Neural progenitor cell (in vitro differentiated cells): ENCODE measurements around the gene LONRF2. TPM values are rescaled to one million over a fixed set of nuclear protein-coding genes. Genes with fewer than 3 reads are reported as not detected.

Source experiments
- DNase-seq: peaks from one replicate; pipeline ENCODE4 v3.0.0-alpha.2; 2016; ENCODE audit warnings: low spot score
- H2AFZ ChIP-seq: fragments of 200-600 bp; sonication (generic); replicated peaks from 2 replicates; pipeline ENCODE4 v1.6.1; 2016; ENCODE audit warnings: antibody characterized with exemption
- H3F3A ChIP-seq: fragments of 200-600 bp; sonication (generic); 2 replicates; pipeline ENCODE4 v1.6.1; 2016; ENCODE audit warnings: antibody characterized with exemption, low read depth
- H3K27ac ChIP-seq: fragments of 200-600 bp; sonication (generic); 2 replicates; pipeline ENCODE4 v1.5.1; 2016; ENCODE audit warnings: mild to moderate bottlenecking
- H3K27me3 ChIP-seq: fragments of 200-600 bp; sonication (generic); 2 replicates; pipeline ENCODE4 v1.6.1; 2016; ENCODE audit warnings: mild to moderate bottlenecking, moderate library complexity
- H3K36me3 ChIP-seq: fragments of 200-600 bp; sonication (generic); 2 replicates; pipeline ENCODE4 v1.5.1; 2016
- H3K4me1 ChIP-seq: fragments of 200-600 bp; sonication (generic); 2 replicates; pipeline ENCODE4 v1.6.1; 2016; ENCODE audit warnings: mixed run types
- H3K4me2 ChIP-seq: fragments of 200-600 bp; sonication (generic); 2 replicates; pipeline ENCODE4 v1.6.1; 2016
- H3K4me3 ChIP-seq: fragments of 200-600 bp; sonication (generic); 2 replicates; pipeline ENCODE4 v1.5.1; 2016
- H3K79me2 ChIP-seq: fragments of 200-600 bp; sonication (generic); 2 replicates; pipeline ENCODE4 v1.6.1; 2016; ENCODE audit warnings: low read depth
- H3K9ac ChIP-seq: fragments of 200-600 bp; sonication (generic); 2 replicates; pipeline ENCODE4 v1.6.1; 2016
- H3K9me3 ChIP-seq: fragments of 200-600 bp; sonication (generic); 2 replicates; pipeline ENCODE4 v1.5.1; 2016; ENCODE audit warnings: low read depth
- H4K20me1 ChIP-seq: fragments of 200-600 bp; sonication (generic); 2 replicates; pipeline ENCODE4 v1.6.1; 2016; ENCODE audit warnings: low read depth
- H3K27ac Mint-ChIP-seq: 3 replicates; pipeline ENCODE4 v1.8.0; 2021; ENCODE audit warnings: mixed read lengths
- H3K27me3 Mint-ChIP-seq: 2 replicates; pipeline ENCODE4 v1.8.0; 2022; ENCODE audit warnings: low read depth, mild to moderate bottlenecking, inconsistent platforms, moderate library complexity, mixed read lengths; ENCODE audit not compliant: insufficient read depth
- H3K36me3 Mint-ChIP-seq: 3 replicates; pipeline ENCODE4 v1.8.0; 2021; ENCODE audit warnings: mixed read lengths
- H3K4me1 Mint-ChIP-seq: 3 replicates; pipeline ENCODE4 v1.8.0; 2021; ENCODE audit warnings: mixed read lengths
- H3K4me3 Mint-ChIP-seq: 3 replicates; pipeline ENCODE4 v1.8.0; 2021; ENCODE audit warnings: mild to moderate bottlenecking, moderate library complexity, mixed read lengths
- H3K9me3 Mint-ChIP-seq: 3 replicates; pipeline ENCODE4 v1.8.0; 2020; ENCODE audit warnings: mixed read lengths
- CTCF ChIP-seq: fragments of 200-600 bp; sonication (generic); IDR thresholded peaks from 2 replicates; pipeline ENCODE4 v1.5.1; 2017; ENCODE audit warnings: antibody characterized with exemption, mild to moderate bottlenecking
- EZH2 ChIP-seq: fragments of 200-600 bp; sonication (generic); IDR thresholded peaks from 2 replicates; pipeline ENCODE4 v1.6.1; 2017; ENCODE audit warnings: antibody characterized with exemption, mild to moderate bottlenecking, moderate library complexity
- EZH2phosphoT487 ChIP-seq: fragments of 200-600 bp; sonication (generic); IDR thresholded peaks from 2 replicates; pipeline ENCODE4 v1.6.1; 2017; ENCODE audit warnings: antibody characterized with exemption
- total RNA-seq: library from RNA; depleted of rRNA; stranded (reverse); fragments of >200 nt; gene quantifications from 2 replicates; pipeline ENCODE4 v1.2.3, GENCODE V29; 2015; ENCODE audit warnings: low replicate concordance

LONRF2 gene
- total RNA-seq, 1 donor from 2014 or later, result 0.37 TPM

DNA sequence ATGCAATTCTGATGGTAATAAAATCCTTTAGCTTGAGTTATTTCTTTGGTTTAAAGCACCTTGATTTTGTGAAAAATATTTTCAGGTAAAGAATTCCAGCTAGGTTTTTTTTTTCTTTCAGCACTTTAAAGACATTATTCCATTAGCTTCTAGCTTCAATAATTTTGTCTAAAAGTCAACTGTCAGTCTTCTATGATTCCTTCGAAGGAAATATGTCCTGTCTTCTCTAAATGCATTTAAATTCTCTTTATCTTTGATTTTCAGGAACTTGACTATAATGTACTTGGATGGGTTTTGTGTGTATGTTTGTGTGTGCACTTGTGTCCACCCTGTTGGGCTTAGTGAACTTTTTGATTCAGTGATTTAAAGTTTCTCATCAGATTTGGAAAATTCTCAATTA is 4.7 kb downstream of the LONRF2 start:
- no peaks in the 10 kb centered on the region for H3F3A ChIP-seq
- Mint-ChIP-seq H3K27ac (no peak overlapping the region), H3K36me3 (peaks cover 20% of the 10 kb centered on the region), H3K9me3 (peaks cover 24% of the 10 kb centered on the region), H3K4me3 (no peak overlapping the region), H3K27me3 (peaks cover 4% of the 10 kb centered on the region), H3K4me1 (peaks cover 7% of the 10 kb centered on the region)
- H3K79me2 ChIP-seq, result no peaks in the 10 kb centered on the region
- no peak overlapping the region for H3K9ac ChIP-seq
- H3K4me1 ChIP-seq, result no peaks in the 10 kb centered on the region
- H4K20me1 ChIP-seq, result peaks cover 9% of the 10 kb centered on the region
- TF ChIP-seq EZH2phosphoT487 (no peak), EZH2 (no peak), CTCF (no peak)
- peak; percentile 13 for DNase-seq
- H3K9me3 ChIP-seq, result peaks cover 5% of the 10 kb centered on the region
- no peaks in the 10 kb centered on the region for H3K36me3 ChIP-seq
- H3K4me3 ChIP-seq, result no peak overlapping the region
- H3K4me2 ChIP-seq, result no peak overlapping the region
- peaks cover 34% of the 10 kb centered on the region for H3K27me3 ChIP-seq
- H2AFZ ChIP-seq, result no peak overlapping the region
- H3K27ac ChIP-seq, result no peak overlapping the region

DNA sequence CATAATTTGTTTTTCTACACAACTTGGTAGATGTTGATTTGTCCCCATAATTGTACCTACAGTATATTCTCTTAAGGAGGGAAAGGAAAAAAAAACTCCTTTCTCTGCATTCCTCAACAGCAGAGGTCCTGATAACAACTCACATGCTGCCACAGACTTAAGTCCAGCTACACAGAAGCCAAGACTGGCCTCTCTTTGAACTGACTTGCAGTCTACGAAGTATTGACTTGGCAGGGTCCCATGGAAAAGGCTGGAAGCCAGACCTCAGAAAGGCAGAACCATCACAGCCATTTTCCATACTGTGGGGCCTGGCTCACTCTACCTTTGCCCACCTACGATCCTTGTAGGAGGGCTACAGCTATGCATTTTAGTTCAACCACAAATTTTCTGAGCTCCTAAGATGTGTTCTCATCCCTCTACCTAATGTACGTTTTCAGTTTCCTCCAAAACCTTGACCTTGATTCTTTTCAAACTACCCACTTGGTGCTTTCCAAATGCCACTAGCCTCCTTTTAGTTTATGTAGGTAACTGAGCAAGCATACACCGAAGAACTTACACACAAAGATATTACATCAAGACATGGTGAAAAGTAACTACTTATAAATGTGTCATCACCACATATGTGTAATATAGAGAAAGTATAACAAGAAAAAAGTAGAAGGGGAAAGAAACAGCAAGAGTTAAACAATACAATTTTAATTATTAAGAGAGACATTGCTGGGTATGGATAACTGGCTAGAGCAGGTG is 12.2 kb downstream of the LONRF2 start:
- H3K27ac ChIP-seq, result no peak overlapping the region

DNA sequence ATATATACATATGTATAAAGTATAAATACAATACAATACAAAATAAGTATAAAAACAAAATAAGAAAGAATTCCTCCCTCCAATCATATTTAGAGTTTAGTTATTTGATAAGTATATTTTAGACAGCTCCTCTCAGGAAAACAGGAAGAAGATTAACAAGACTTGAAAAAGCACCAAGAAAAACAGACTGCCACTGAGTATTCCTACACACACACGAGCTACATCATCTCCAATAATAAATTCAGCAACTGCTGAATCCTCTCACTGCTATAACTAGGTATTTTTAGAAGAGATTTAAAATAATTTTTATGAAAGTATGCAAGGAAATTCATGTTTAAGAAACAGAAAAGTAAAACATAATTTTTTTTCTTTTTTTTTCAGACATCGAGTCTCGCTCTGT is 13.0 kb downstream of the LONRF2 start:
- H3K79me2 ChIP-seq, result no peaks in the 10 kb centered on the region
- DNase-seq, result no peak
- no peaks in the 10 kb centered on the region for H3F3A ChIP-seq
- no peak overlapping the region for H3K4me3 ChIP-seq
- no peak for TF ChIP-seq CTCF
- TF ChIP-seq EZH2, result no peak
- TF ChIP-seq EZH2phosphoT487, result no peak
- Mint-ChIP-seq H3K4me3 (no peak overlapping the region), H3K27me3 (no peaks in the 10 kb centered on the region), H3K4me1 (no peaks in the 10 kb centered on the region), H3K36me3 (peaks cover 11% of the 10 kb centered on the region), H3K27ac (no peak overlapping the region), H3K9me3 (peaks cover 4% of the 10 kb centered on the region)
- H3K9me3 ChIP-seq, result no peaks in the 10 kb centered on the region
- H4K20me1 ChIP-seq, result no peaks in the 10 kb centered on the region
- no peak overlapping the region for H2AFZ ChIP-seq
- H3K4me1 ChIP-seq, result no peaks in the 10 kb centered on the region
- H3K9ac ChIP-seq, result no peak overlapping the region
- no peaks in the 10 kb centered on the region for H3K27me3 ChIP-seq
- no peaks in the 10 kb centered on the region for H3K36me3 ChIP-seq
- no peak overlapping the region for H3K27ac ChIP-seq
- no peak overlapping the region for H3K4me2 ChIP-seq

More for the DNA sequence above, 12.2 kb downstream of the LONRF2 start:
- Histone ChIP-seq H2AFZ (no peak overlapping the region), H3K4me3 (no peak overlapping the region), H3K9ac (no peak overlapping the region), H3K4me2 (no peak overlapping the region), H4K20me1 (no peaks in the 10 kb centered on the region), H3K79me2 (no peaks in the 10 kb centered on the region), H3K36me3 (no peaks in the 10 kb centered on the region), H3K4me1 (no peaks in the 10 kb centered on the region), H3K9me3 (no peaks in the 10 kb centered on the region), H3K27me3 (no peaks in the 10 kb centered on the region), H3F3A (no peaks in the 10 kb centered on the region)
- Mint-ChIP-seq H3K4me3 (no peak overlapping the region), H3K27me3 (no peaks in the 10 kb centered on the region), H3K27ac (no peak overlapping the region), H3K36me3 (peaks cover 7% of the 10 kb centered on the region), H3K4me1 (no peaks in the 10 kb centered on the region), H3K9me3 (peaks cover 3% of the 10 kb centered on the region)
- no peak for DNase-seq
- TF ChIP-seq EZH2phosphoT487, result no peak
- TF ChIP-seq EZH2, result no peak
- TF ChIP-seq CTCF, result no peak
